HG03064 (cell line): Measurements from ENCODE around the gene VWA5B1.

ENCODE experiments used
- ATAC-seq: cut with Tn5 transposase; IDR thresholded peaks from one replicate; pipeline ENCODE4 v1.9.1; 2021; ENCODE audit warnings: low read depth; ENCODE audit not compliant: unreplicated experiment

Gene VWA5B1

DNA sequence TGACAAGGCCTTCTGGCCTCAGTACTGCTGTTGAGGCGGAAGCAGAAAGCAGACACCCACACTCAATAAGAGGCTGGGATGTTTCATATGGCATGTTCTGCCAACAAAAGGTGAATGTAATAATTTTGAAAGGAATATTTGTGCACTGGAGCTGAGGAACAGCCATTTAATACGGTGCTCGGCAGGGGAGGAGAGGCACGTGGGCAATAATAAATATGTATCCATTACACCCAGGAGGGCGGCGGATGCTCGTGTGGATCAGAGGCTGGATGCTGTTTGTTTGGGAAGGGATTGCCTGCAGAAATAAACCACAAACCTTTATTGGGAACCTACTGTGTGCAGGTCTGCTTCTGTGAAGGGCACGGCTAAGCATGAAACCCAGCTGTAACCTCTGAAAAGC is 92.0 kb downstream of the VWA5B1 start:
- no peak for ATAC-seq

DNA sequence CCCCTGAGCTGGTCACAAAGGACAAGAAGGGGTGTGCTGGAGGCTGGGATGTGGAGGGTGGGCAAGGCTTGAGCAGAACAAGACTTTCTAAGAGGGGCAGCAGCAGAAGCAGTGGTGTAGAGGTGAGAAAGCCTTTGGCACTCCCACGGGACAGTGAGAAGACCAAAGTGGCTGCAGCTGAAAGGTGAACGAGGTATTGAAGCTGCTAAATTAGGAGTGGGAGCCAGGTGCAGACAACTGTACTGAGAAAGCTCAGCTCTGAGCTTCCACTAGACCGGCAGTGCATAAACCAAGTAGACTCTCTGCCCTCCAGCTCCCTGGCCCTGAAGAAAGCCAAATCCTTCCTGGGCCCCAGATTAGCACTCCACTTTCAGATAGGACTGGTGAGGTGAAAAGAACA is 93.0 kb downstream of the VWA5B1 start:
- no peak for ATAC-seq

GRCh38 chr1:20385630-20386029 is 95.0 kb downstream of the VWA5B1 start:
- no peak for ATAC-seq

GRCh38 chr1:20386323-20387081 is 95.8 kb downstream of the VWA5B1 start:
- ATAC-seq: no peak

- no peak for ATAC-seq
Measured at GRCh38 chr1:20389571-20389970, 98.9 kb downstream of the VWA5B1 start.

- no peak for ATAC-seq
Measured at GRCh38 chr1:20390589-20391331, 100.1 kb downstream of the VWA5B1 start.

GRCh38 chr1:20395255-20395654 is 104.6 kb downstream of the VWA5B1 start:
- no peak for ATAC-seq

DNA sequence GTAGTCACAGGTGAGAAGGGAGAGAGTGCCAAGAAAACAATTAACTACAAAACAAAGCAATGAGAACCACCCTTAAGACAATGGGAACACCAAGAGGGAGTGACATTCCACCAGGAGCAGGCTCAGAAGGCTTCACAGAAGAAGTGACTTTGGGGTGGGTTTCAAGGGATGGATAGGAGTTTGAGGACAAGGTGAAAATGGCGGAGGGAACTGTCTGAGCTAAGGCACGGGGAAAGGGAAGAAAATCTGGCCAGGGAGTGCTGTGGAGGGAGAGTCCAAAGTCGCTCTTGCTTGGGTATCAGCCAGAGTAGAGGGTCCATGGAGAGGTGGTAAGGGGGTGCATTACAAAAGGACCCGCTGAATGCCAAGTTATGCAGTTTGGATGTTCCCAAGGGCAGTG is 108.1 kb downstream of the VWA5B1 start:
- ATAC-seq: no peak

DNA sequence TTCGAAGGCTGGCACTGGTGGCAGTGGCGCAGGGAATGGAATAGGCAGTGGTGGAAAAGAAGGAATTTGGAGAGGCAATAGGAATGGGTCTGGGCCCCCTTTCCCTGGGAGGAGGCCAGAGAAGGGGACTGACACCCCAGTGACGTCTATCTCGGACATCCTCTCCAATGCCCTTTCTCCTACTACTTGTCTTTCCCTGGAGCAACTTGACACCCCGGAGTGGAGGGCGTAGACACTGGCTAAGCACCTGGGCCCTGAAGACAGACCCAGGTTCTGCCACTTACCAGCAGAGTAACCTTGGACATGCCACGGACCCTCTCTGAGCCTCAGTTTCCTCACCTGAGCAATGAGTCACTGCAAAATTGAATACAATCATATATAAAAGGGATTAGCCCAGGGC is 108.5 kb downstream of the VWA5B1 start:
- ATAC-seq: no peak

- no peak for ATAC-seq
Measured at GRCh38 chr1:20399606-20400180, 109.0 kb downstream of the VWA5B1 start.

GRCh38 chr1:20400341-20401177 is 109.9 kb downstream of the VWA5B1 start:
- no peak for ATAC-seq

GRCh38 chr1:20401405-20402010 is 110.8 kb downstream of the VWA5B1 start:
- no peak for ATAC-seq

DNA sequence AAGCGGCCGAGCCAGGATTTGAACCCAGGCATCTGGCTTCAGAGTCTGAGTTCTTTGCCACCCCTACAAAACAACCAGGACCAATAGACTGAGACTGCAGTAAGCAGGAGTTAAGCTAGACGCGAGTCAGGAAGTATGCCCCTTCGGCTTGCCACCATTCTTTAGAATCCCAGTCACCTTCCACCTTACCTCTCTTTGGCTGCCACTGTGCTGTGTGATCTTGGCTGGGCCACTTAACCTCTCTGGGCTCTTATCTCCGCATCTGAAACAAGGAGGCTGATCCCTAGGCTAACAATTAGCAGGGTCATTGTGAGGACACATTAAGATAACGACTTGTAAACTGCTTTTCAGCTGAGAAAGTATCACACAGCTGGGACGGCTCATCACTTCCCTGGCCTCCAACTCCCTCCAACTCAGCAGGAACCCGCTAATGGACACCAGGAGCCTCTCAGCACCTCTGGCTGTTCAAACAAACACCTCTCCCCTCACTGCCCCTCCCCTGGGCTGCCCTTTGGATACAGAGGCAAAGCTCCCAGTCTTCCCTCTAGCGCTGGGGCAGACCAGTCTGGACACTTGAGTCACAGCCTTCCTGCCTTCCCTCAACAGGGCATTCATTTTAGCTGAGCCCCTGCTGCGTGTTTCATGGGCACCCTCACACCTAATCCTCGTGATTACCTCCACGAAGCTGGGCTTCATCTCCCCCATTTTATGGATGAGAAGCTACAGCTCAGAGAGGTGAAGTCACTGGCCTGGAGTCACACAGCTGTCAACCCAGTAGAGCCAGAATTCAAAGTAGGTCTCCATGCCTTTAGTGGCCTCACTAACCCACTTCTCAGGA is 112.1 kb downstream of the VWA5B1 start:
- no peak for ATAC-seq

GRCh38 chr1:20403423-20404145 is 112.9 kb downstream of the VWA5B1 start:
- ATAC-seq: no peak

DNA sequence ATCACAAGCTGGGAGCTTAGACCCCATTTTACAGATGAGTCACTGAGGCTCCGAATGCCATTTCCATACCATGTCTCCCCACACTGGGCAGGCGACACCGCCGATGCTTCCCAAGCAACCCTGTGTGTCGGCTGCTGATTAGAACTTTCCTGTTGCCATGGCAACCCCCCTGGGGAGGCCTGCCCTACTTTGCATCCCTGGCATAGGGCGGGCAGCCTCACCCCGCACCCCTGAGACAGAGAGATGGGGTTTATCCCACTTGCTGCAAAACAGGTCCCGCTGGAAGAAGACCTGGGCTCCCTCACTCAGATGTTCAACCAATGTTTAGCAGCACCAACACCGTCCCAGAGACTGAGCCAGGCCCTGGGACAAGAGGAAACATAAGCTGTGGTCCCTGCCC is 113.8 kb downstream of the VWA5B1 start:
- ATAC-seq: no peak
